Measurements from ENCODE around the gene IGHMBP2.

The IGHMBP2 gene

GRCh38 chr11:68905421-68906360, 2.0 kb downstream of the IGHMBP2 start:
- Mint-ChIP-seq H3K36me3 (peaks cover 4% of the 10 kb centered on the region), H3K4me3 (peak overlapping the region; percentile 99), H3K27me3 (no peaks in the 10 kb centered on the region), H3K27ac (no peak overlapping the region), H3K9me3 (ENCODE audit: low read depth) (no peaks in the 10 kb centered on the region), H3K4me1 (ENCODE audit: low read depth) (peaks cover 41% of the 10 kb centered on the region)

- H3K4me1 Mint-ChIP-seq (ENCODE audit: low read depth), result peaks cover 20% of the 10 kb centered on the region
- H3K36me3 Mint-ChIP-seq, result peaks cover 4% of the 10 kb centered on the region
These were observed 4.6 kb downstream of the IGHMBP2 start for GRCh38 chr11:68908273-68908672.

GRCh38 chr11:68910965-68911364, 7.3 kb downstream of the IGHMBP2 start:
- Mint-ChIP-seq H3K36me3 (peaks cover 6% of the 10 kb centered on the region), H3K9me3 (ENCODE audit: low read depth) (no peaks in the 10 kb centered on the region), H3K27me3 (no peaks in the 10 kb centered on the region), H3K4me1 (ENCODE audit: low read depth) (peaks cover 4% of the 10 kb centered on the region), H3K4me3 (no peak overlapping the region), H3K27ac (no peak overlapping the region)

More at GRCh38 chr11:68908273-68908672, 4.6 kb downstream of the IGHMBP2 start:
- H3K4me3 Mint-ChIP-seq, result no peak overlapping the region
- H3K27ac Mint-ChIP-seq, result no peak overlapping the region
- H3K27me3 Mint-ChIP-seq, result no peaks in the 10 kb centered on the region
- H3K9me3 Mint-ChIP-seq (ENCODE audit: low read depth), result no peaks in the 10 kb centered on the region

- no peaks in the 10 kb centered on the region for H3K9me3 Mint-ChIP-seq (ENCODE audit: low read depth)
- no peak overlapping the region for H3K4me3 Mint-ChIP-seq
- H3K4me1 Mint-ChIP-seq (ENCODE audit: low read depth), result peaks cover 2% of the 10 kb centered on the region
- H3K27ac Mint-ChIP-seq, result no peak overlapping the region
- H3K36me3 Mint-ChIP-seq, result peaks cover 6% of the 10 kb centered on the region
- no peaks in the 10 kb centered on the region for H3K27me3 Mint-ChIP-seq
These were observed 8.0 kb downstream of the IGHMBP2 start for GRCh38 chr11:68911731-68912130.

DNA sequence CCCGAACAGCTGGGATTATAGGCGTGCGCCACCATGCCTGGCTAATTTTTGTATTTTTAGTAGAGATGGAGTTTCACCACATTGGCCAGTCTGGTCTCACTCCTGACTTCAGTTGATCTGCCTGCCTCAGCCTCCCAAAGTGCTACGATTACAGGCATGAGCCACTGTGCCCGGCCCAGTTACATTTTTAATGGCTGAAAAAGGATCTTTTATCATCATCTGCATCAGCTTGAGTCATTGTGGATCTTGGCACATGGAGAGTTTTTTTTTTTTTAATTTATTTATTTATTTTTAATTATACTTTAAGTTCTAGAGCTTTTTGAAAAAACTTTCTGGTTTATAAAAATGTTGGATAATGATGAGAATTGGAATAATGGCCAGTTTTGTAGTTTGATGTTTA, 8.6 kb downstream of the IGHMBP2 start:
- H3K4me1 Mint-ChIP-seq (ENCODE audit: low read depth), result peaks cover 2% of the 10 kb centered on the region
- H3K36me3 Mint-ChIP-seq, result peaks cover 5% of the 10 kb centered on the region
- no peak overlapping the region for H3K4me3 Mint-ChIP-seq
- H3K9me3 Mint-ChIP-seq (ENCODE audit: low read depth), result no peaks in the 10 kb centered on the region
- H3K27me3 Mint-ChIP-seq, result no peaks in the 10 kb centered on the region
- H3K27ac Mint-ChIP-seq, result no peak overlapping the region

DNA sequence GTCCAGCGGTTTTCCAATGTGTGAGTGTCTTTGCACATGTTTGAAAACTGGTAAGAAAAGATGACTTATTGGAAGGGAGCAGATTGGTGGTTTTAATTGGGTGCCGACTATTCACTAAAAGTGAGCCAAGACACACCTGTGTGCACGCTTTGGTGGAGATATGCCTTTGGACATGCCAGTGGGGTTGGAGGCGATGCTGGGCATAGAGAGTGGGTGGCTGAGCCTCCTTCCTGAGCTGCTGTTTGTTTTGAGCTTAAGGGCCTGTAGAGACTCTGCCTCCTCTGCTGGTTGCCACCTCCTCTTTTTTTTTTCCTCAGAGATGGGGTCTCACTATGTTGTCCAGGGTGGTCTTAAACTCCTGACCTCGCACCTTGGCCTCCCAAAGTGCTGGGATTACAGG, 9.5 kb downstream of the IGHMBP2 start:
- no peaks in the 10 kb centered on the region for H3K4me1 Mint-ChIP-seq (ENCODE audit: low read depth)
- no peaks in the 10 kb centered on the region for H3K9me3 Mint-ChIP-seq (ENCODE audit: low read depth)
- H3K27ac Mint-ChIP-seq, result no peak overlapping the region
- H3K27me3 Mint-ChIP-seq, result no peaks in the 10 kb centered on the region
- peaks cover 6% of the 10 kb centered on the region for H3K36me3 Mint-ChIP-seq
- H3K4me3 Mint-ChIP-seq, result no peak overlapping the region

- H3K4me3 Mint-ChIP-seq, result no peak overlapping the region
- H3K27me3 Mint-ChIP-seq, result no peaks in the 10 kb centered on the region
- H3K9me3 Mint-ChIP-seq (ENCODE audit: low read depth), result no peaks in the 10 kb centered on the region
- peaks cover 12% of the 10 kb centered on the region for H3K36me3 Mint-ChIP-seq
- H3K27ac Mint-ChIP-seq, result no peak overlapping the region
- H3K4me1 Mint-ChIP-seq (ENCODE audit: low read depth), result no peaks in the 10 kb centered on the region
These were observed 11.1 kb downstream of the IGHMBP2 start for GRCh38 chr11:68914761-68915160.

GRCh38 chr11:68916439-68916838, 12.7 kb downstream of the IGHMBP2 start:
- no peaks in the 10 kb centered on the region for H3K27me3 Mint-ChIP-seq
- peaks cover 12% of the 10 kb centered on the region for H3K36me3 Mint-ChIP-seq
- H3K27ac Mint-ChIP-seq, result no peak overlapping the region

GRCh38 chr11:68923614-68924013, 19.9 kb downstream of the IGHMBP2 start:
- H3K4me1 Mint-ChIP-seq (ENCODE audit: low read depth), result no peaks in the 10 kb centered on the region
- H3K27ac Mint-ChIP-seq, result no peak overlapping the region
- no peak overlapping the region for H3K4me3 Mint-ChIP-seq
- peaks cover 8% of the 10 kb centered on the region for H3K9me3 Mint-ChIP-seq (ENCODE audit: low read depth)
- peaks cover 51% of the 10 kb centered on the region for H3K36me3 Mint-ChIP-seq
- no peaks in the 10 kb centered on the region for H3K27me3 Mint-ChIP-seq

More at GRCh38 chr11:68916439-68916838, 12.7 kb downstream of the IGHMBP2 start:
- no peaks in the 10 kb centered on the region for H3K4me1 Mint-ChIP-seq (ENCODE audit: low read depth)
- no peak overlapping the region for H3K4me3 Mint-ChIP-seq
- H3K9me3 Mint-ChIP-seq (ENCODE audit: low read depth), result no peaks in the 10 kb centered on the region

- no peaks in the 10 kb centered on the region for H3K4me1 Mint-ChIP-seq (ENCODE audit: low read depth)
- H3K36me3 Mint-ChIP-seq, result peaks cover 46% of the 10 kb centered on the region
- no peak overlapping the region for H3K4me3 Mint-ChIP-seq
- no peak overlapping the region for H3K27ac Mint-ChIP-seq
- H3K9me3 Mint-ChIP-seq (ENCODE audit: low read depth), result peaks cover 8% of the 10 kb centered on the region
- H3K27me3 Mint-ChIP-seq, result no peaks in the 10 kb centered on the region
These were observed 20.6 kb downstream of the IGHMBP2 start for GRCh38 chr11:68924073-68924925.

DNA sequence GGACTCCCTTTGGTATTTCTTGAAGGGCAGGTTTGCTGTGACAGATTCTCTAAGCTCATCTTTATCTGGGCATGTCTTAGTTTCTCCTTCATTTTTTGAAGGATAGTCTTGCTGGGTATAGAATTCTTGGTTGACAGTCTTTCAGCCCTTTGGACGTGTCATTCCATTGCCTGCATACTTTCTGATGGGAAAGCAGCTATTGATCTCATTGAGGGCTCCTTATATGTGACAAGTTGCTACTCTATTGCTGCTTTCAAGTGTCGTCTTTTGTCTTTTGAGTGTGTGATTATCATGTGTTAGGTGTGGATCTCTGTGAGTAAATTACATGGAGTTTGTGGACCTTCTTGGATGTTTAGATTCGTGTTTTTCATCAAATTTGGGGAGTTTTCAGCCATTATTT, 21.9 kb downstream of the IGHMBP2 start:
- H3K36me3 Mint-ChIP-seq, result peaks cover 48% of the 10 kb centered on the region
- no peak overlapping the region for H3K27ac Mint-ChIP-seq
- H3K4me3 Mint-ChIP-seq, result no peak overlapping the region
- H3K27me3 Mint-ChIP-seq, result no peaks in the 10 kb centered on the region
- H3K4me1 Mint-ChIP-seq (ENCODE audit: low read depth), result no peaks in the 10 kb centered on the region
- H3K9me3 Mint-ChIP-seq (ENCODE audit: low read depth), result peaks cover 8% of the 10 kb centered on the region

DNA sequence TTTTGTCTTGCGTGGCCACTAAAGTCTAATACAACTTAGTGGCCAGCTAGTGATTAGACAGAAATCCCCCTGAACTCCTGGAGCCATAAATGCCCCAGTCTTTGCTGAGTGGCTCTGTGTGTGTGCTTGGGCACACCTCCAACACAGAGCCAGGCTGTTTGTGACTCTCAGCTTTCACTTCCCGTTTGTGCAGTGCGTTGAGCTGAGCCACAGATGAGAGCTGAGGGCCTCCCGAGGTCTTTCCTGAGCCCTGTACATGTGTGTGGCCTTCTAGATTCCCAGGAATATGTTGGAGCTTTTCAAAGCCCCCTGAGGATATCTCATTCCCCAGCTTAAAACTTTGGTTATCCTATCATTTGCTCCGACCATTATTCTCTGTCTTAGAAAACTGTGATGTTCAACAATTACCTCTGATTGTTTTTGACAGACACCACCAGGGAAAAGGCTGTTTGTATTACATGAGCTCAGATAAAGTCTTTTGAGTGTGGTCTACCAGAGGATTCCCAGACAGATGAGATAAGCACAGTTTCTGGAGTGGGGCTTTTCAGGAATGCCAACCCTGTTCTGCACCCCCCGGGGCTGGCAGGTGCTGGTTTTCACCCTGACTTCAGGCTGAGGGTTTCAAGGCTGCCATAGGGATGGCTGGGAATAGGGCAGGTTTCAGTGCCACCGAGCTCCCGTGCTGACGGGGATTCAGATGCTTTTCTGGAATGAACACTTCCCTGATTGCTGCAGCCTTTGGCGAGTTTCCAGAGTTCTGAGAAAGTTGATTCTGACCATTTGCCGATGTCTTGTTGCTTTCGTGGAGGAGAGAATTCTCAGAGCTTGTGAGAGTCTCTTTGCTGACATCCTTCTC, 23.8 kb downstream of the IGHMBP2 start:
- Mint-ChIP-seq H3K36me3 (peaks cover 43% of the 10 kb centered on the region), H3K27ac (no peak overlapping the region), H3K4me3 (no peak overlapping the region), H3K27me3 (no peaks in the 10 kb centered on the region), H3K4me1 (ENCODE audit: low read depth) (no peaks in the 10 kb centered on the region), H3K9me3 (ENCODE audit: low read depth) (peaks cover 8% of the 10 kb centered on the region)

DNA sequence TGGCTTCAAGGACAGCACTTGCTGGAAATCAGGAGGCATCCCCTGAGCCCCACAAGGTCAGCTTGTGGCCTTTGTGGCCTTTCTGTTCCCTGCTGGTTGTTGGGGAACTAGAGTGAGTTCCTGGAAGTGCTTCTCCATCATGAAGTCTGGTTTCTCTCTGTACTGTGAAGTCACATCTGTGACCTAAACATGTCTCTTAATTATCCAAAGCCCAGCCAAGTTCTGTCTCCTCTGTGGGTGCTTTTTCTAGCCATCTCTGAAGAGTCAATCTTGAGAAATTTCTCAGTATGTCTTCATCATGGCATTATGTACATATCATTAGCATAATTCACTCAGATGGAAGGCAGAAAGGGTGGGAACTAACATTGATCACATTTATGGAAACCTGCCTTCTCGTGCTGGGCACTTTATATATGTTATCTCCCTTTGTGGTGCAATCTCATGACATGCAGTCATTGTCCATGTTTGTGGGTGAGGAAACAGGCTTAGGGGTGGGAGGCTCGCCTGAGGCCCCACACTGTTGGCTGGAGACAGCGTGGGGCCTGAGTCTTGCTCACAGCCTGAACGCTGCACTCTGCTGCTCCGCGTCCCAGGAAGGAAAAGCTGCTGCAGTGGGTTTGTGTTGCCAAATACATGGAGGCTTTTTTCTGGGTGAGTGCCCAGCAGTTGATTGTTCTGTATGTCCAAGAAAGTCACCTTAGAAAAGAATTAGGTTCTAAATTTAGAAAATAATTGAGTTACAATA, 24.6 kb downstream of the IGHMBP2 start:
- H3K36me3 Mint-ChIP-seq, result peaks cover 38% of the 10 kb centered on the region
- peaks cover 8% of the 10 kb centered on the region for H3K9me3 Mint-ChIP-seq (ENCODE audit: low read depth)
- H3K4me1 Mint-ChIP-seq (ENCODE audit: low read depth), result no peaks in the 10 kb centered on the region
- H3K27me3 Mint-ChIP-seq, result no peaks in the 10 kb centered on the region
- no peak overlapping the region for H3K4me3 Mint-ChIP-seq
- H3K27ac Mint-ChIP-seq, result no peak overlapping the region

GRCh38 chr11:68929135-68929534, 25.4 kb downstream of the IGHMBP2 start:
- Mint-ChIP-seq H3K4me3 (no peak overlapping the region), H3K9me3 (ENCODE audit: low read depth) (peaks cover 8% of the 10 kb centered on the region), H3K27ac (no peak overlapping the region), H3K27me3 (no peaks in the 10 kb centered on the region), H3K36me3 (peaks cover 31% of the 10 kb centered on the region), H3K4me1 (ENCODE audit: low read depth) (no peaks in the 10 kb centered on the region)
